ENCODE measurements around the gene RNPS1.

Gene RNPS1

DNA sequence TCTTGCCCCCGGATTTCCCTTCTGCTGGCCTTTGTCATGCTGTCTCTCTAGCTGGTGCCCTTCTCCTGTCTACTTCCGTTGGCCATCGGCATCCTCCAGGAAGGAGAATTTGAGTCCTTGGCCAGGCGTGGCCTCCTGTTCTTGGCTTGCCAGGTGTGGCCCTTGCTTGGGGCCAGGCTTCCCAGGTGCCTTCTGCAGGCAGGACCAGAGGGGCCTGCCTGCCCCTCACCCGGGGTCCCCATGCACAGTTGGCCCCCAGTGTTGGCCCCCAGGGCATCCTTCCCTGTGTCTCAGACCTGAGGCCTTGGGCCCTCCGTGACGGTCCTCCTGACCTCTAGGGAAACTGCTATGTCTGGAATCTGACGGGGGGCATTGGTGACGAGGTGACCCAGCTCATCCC is 60.1 kb downstream of the RNPS1 start:
- H3K9me3 ChIP-seq (ENCODE audit: severe bottlenecking) = no peaks in the 10 kb centered on the region
- TF ChIP-seq, protein P1, sequence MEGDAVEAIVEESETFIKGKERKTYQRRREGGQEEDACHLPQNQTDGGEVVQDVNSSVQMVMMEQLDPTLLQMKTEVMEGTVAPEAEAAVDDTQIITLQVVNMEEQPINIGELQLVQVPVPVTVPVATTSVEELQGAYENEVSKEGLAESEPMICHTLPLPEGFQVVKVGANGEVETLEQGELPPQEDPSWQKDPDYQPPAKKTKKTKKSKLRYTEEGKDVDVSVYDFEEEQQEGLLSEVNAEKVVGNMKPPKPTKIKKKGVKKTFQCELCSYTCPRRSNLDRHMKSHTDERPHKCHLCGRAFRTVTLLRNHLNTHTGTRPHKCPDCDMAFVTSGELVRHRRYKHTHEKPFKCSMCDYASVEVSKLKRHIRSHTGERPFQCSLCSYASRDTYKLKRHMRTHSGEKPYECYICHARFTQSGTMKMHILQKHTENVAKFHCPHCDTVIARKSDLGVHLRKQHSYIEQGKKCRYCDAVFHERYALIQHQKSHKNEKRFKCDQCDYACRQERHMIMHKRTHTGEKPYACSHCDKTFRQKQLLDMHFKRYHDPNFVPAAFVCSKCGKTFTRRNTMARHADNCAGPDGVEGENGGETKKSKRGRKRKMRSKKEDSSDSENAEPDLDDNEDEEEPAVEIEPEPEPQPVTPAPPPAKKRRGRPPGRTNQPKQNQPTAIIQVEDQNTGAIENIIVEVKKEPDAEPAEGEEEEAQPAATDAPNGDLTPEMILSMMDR (IDR thresholded peaks at IDR 0.05; ENCODE audit: low read depth, low read length) = no peak
- peak overlapping the region; percentile 93 for H3K27ac ChIP-seq
- peaks cover 59% of the 10 kb centered on the region for H3K36me3 ChIP-seq
- no peak overlapping the region for H3K4me3 ChIP-seq (ENCODE audit: low read depth, low read length)
- H3K27me3 ChIP-seq (ENCODE audit: insufficient read depth, low read depth, severe bottlenecking) = no peaks in the 10 kb centered on the region
- no peak for DNase-seq

DNA sequence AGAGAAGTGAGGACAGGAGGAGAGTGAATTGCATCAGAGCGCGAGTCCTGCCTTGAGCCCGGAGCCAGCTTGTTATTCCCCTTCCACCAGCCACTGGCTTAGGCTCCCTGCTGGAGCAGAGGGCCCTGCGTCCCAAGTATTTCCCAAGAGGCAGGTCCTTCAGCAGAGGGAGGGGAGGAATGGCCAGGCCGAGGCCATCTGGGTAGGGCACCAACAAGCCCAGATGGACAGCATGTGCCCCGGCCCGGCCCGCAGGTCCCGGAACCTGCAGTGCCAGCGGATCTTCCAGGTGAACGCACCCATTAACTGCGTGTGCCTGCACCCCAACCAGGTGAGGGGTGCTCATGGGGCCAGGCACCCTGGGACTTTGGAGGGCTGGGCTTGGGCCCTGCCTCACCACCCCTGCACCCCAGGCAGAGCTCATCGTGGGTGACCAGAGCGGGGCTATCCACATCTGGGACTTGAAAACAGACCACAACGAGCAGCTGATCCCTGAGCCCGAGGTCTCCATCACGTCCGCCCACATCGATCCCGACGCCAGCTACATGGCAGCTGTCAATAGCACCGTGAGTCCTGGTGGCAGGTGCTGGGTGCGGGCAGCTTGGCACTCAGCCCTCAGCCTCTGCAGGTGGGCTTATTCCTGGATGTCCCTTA is 61.0 kb downstream of the RNPS1 start:
- Histone ChIP-seq H3K27ac (peak overlapping the region; percentile 99), H3K4me3 (ENCODE audit: low read depth, low read length) (no peak overlapping the region), H3K27me3 (ENCODE audit: insufficient read depth, low read depth, severe bottlenecking) (no peaks in the 10 kb centered on the region), H3K36me3 (peaks cover 50% of the 10 kb centered on the region), H3K9me3 (ENCODE audit: severe bottlenecking) (no peaks in the 10 kb centered on the region)
- DNase-seq = no peak
- TF ChIP-seq, protein P1 (IDR thresholded peaks at IDR 0.05; ENCODE audit: low read depth, low read length) = no peak

DNA sequence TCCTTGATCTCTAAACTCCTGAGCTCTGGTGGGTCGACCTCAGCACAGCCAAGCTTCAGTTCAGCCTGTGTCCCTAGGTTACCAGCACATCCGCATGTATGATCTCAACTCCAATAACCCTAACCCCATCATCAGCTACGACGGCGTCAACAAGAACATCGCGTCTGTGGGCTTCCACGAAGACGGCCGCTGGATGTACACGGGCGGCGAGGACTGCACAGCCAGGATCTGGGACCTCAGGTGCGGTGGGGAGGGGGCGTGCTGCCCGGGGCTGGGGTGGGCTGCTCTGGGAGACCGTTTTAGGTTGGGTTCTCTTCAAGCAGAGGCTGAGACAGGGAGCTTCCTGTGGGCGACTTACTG is 61.5 kb downstream of the RNPS1 start:
- DNase-seq = no peak
- no peak overlapping the region for H3K4me3 ChIP-seq (ENCODE audit: low read depth, low read length)
- peaks cover 45% of the 10 kb centered on the region for H3K36me3 ChIP-seq
- H3K27ac ChIP-seq = peak overlapping the region; percentile 99
- H3K27me3 ChIP-seq (ENCODE audit: insufficient read depth, low read depth, severe bottlenecking) = no peaks in the 10 kb centered on the region
- TF ChIP-seq, protein P1 (IDR thresholded peaks at IDR 0.05; ENCODE audit: low read depth, low read length) = no peak
- H3K9me3 ChIP-seq (ENCODE audit: severe bottlenecking) = no peaks in the 10 kb centered on the region

DNA sequence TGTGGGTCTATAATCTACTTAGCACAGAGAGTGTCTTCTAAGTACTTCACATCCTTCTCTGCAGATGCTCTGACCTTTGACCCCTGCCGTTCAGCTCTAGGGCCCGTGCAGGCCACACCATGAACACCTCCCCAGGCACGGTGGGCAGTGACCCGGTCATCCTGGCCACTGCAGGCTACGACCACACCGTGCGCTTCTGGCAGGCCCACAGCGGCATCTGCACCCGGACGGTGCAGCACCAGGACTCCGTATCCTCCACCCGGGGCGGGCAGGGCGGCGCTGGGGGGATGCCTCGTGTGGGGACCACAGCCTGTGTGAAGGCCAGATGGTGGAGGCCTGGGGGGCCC is 62.0 kb downstream of the RNPS1 start:
- peak overlapping the region; percentile 73 for H3K4me3 ChIP-seq (ENCODE audit: low read depth, low read length)
- TF ChIP-seq, protein P1 (IDR thresholded peaks at IDR 0.05; ENCODE audit: low read depth, low read length) = no peak
- H3K27ac ChIP-seq = peak overlapping the region; percentile 99
- no peaks in the 10 kb centered on the region for H3K27me3 ChIP-seq (ENCODE audit: insufficient read depth, low read depth, severe bottlenecking)
- H3K36me3 ChIP-seq = peaks cover 44% of the 10 kb centered on the region
- no peaks in the 10 kb centered on the region for H3K9me3 ChIP-seq (ENCODE audit: severe bottlenecking)
- no peak for DNase-seq

DNA sequence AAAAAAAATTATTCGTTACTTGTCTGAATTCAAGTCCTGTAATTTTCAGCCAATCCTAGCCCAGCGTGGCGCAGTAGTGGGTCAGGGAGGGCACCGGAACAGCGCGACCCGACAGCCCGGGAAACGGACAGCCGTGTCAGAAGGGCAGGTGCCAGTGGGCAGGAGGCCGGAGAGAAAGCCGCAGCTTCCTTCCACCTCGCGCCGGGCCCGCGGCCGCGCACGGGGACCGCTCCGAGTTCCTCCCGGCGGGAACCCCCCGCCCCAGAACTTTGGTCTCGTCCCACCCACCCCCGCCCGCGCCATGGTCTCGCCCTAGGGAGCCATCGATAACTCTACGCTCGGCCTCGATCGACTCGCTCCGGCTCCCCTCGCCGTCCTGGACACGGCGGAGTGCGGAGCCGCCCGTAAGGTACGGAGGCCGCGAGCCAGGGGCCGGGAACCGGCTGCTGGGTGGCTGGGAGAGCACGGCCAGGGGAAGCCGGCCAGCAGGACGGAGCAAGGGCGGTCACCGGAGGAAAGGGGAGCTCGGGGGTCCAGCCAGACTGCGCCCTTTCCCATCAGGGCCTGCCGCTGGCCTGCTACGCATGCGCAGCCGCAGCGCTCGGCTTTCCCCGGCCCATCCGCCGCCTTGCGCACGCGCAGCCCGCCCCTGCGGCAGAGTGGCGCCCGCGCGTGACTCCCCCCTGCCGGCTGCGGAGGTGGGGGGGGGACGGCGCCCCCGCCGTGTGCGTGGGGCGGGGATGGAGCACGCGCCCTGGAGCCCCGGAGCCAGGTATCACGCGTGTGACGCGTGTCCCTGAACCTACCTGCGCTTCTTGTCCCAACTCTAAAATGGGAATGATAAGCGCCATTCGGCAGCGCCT is 62.6 kb downstream of the RNPS1 start, which contains the start of gene MLST8:
Gene MLST8 (plus strand): TSS at position 351 of the 863 bp plus-strand sequence. CDS start 632 bp downstream, outside the sequence.
- H3K27ac ChIP-seq = peak within 1 kb of the TSS; percentile 99
- no peaks in the 10 kb centered on the region for H3K9me3 ChIP-seq (ENCODE audit: severe bottlenecking)
- peaks cover 42% of the 10 kb centered on the region for H3K36me3 ChIP-seq
- H3K4me3 ChIP-seq (ENCODE audit: low read depth, low read length) = peak within 1 kb of the TSS; percentile 73
- TF ChIP-seq, protein P1 (IDR thresholded peaks at IDR 0.05; ENCODE audit: low read depth, low read length) = no peak
- H3K27me3 ChIP-seq (ENCODE audit: insufficient read depth, low read depth, severe bottlenecking) = no peaks in the 10 kb centered on the region
- DNase-seq = peak; percentile 77
